A673 (cell line): ENCODE measurements around the gene ODF2L.

Experiments
- EZH2 ChIP-seq: fragments of 200-600 bp; sonication (generic); IDR thresholded peaks from 2 replicates; pipeline ENCODE4 v1.6.1; 2017; ENCODE audit warnings: borderline replicate concordance, low read depth, mild to moderate bottlenecking, mixed read lengths, antibody characterized with exemption, low read length; ENCODE audit not compliant: poor library complexity, severe bottlenecking
- TF ChIP-seq, protein P1 (sequence below): fragments of 300-800, 200-600 bp; sonication (generic); conservative IDR thresholded peaks from 2 replicates; pipeline ENCODE4 v1.5.1; 2017; ENCODE audit warnings: low read depth, mild to moderate bottlenecking, antibody characterized with exemption, low read length, moderate library complexity, mixed read lengths

DNA sequence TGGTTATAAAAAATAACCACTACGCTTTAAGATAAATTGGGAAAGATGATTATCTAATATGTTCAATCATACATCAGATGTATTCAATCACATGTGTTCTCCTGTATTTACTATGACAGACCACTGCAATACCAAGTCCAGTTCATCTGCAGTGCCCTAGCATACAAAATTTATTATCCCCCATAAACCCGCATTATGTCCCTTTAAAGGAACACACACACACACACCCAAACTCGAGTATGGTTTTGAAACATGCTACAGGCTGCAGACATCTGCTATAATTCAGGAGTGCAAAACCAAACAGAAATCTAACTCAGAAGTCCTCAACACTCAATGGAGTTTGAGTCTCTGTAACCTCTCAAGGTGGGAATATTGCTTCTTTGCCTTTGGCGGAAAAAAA, 14.9 kb downstream of the ODF2L start:
- TF ChIP-seq, protein P1, sequence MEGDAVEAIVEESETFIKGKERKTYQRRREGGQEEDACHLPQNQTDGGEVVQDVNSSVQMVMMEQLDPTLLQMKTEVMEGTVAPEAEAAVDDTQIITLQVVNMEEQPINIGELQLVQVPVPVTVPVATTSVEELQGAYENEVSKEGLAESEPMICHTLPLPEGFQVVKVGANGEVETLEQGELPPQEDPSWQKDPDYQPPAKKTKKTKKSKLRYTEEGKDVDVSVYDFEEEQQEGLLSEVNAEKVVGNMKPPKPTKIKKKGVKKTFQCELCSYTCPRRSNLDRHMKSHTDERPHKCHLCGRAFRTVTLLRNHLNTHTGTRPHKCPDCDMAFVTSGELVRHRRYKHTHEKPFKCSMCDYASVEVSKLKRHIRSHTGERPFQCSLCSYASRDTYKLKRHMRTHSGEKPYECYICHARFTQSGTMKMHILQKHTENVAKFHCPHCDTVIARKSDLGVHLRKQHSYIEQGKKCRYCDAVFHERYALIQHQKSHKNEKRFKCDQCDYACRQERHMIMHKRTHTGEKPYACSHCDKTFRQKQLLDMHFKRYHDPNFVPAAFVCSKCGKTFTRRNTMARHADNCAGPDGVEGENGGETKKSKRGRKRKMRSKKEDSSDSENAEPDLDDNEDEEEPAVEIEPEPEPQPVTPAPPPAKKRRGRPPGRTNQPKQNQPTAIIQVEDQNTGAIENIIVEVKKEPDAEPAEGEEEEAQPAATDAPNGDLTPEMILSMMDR: no peak
- no peak for TF ChIP-seq EZH2
